Umbilical cord (tissue), 2 donors: ENCODE measurements around the gene NUAK2. TPM values are rescaled to one million over a fixed set of nuclear protein-coding genes. Genes with fewer than 3 reads are reported as not detected.

Source experiments
- DNase-seq: peaks from one replicate; pipeline ENCODE4 v3.0.0-alpha.2; 2015; ENCODE audit warnings: low spot score
- total RNA-seq: library from RNA; depleted of rRNA; stranded (reverse); fragments of >200 nt; gene quantifications from one replicate; pipeline ENCODE4 v1.2.3, GENCODE V29; 2014; ENCODE audit warnings: low replicate concordance; ENCODE audit not compliant: insufficient read depth

Gene NUAK2
- total RNA-seq, 1 donor from 2014 or later, result 1.2 TPM

- peak; percentile 49 for DNase-seq
These were observed 2.2 kb downstream of the NUAK2 start for GRCh38 chr1:205319081-205320018.

- no peak for DNase-seq
These were observed 3.1 kb downstream of the NUAK2 start for GRCh38 chr1:205318231-205318991.

- DNase-seq, result no peak
These were observed 4.1 kb downstream of the NUAK2 start for GRCh38 chr1:205317311-205317917.

- no peak for DNase-seq
These were observed 5.4 kb downstream of the NUAK2 start for GRCh38 chr1:205316161-205316566.

GRCh38 chr1:205315008-205315618 is 6.4 kb downstream of the NUAK2 start:
- no peak for DNase-seq

- DNase-seq, result peak; percentile 88
These were observed 7.8 kb downstream of the NUAK2 start for GRCh38 chr1:205313563-205314308.

GRCh38 chr1:205312866-205313562 is 8.5 kb downstream of the NUAK2 start:
- DNase-seq, result no peak

GRCh38 chr1:205310976-205311704 is 10.4 kb downstream of the NUAK2 start:
- no peak for DNase-seq

- no peak for DNase-seq
These were observed 11.8 kb downstream of the NUAK2 start for GRCh38 chr1:205309741-205310140.

GRCh38 chr1:205306929-205307566 is 14.5 kb downstream of the NUAK2 start:
- no peak for DNase-seq

- no peak for DNase-seq
These were observed 16.9 kb downstream of the NUAK2 start for GRCh38 chr1:205304695-205305070.

GRCh38 chr1:205304046-205304694 is 17.4 kb downstream of the NUAK2 start:
- no peak for DNase-seq

GRCh38 chr1:205303247-205303888 is 18.2 kb downstream of the NUAK2 start:
- no peak for DNase-seq

- no peak for DNase-seq
These were observed 19.5 kb downstream of the NUAK2 start for GRCh38 chr1:205301842-205302588.

GRCh38 chr1:205301205-205301821 is 20.2 kb downstream of the NUAK2 start:
- peak; percentile 78 for DNase-seq

- no peak for DNase-seq
These were observed 21.4 kb downstream of the NUAK2 start for GRCh38 chr1:205300149-205300548.
